ENCODE measurements around the gene PRRT4. TPM values are rescaled to one million over a fixed set of nuclear protein-coding genes. Genes with fewer than 3 reads are reported as not detected.

Gene PRRT4
- total and polyA plus RNA-seq, 2 of the 4 experiments (the other 2 are of a cell fraction), result not detected

- H4K91ac ChIP-seq (ENCODE audit: insufficient read depth, low read depth, low read length), result no peak overlapping the region
- H4K8ac ChIP-seq (ENCODE audit: low read depth in 2 of 2, low read length in 2 of 2), result peak overlapping the region in 1 of 2 experiments; percentile 36; a peak in 1 of 4 replicates
- no peaks in the 10 kb centered on the region for H4K20me1 ChIP-seq (ENCODE audit: insufficient read depth, low read length)
- peaks cover 9% of the 10 kb centered on the region for H3K27me3 ChIP-seq (ENCODE audit: control insufficient read depth, insufficient read depth, low read length)
- peak overlapping the region; percentile 69 for H3K27ac ChIP-seq (ENCODE audit: insufficient read depth, low read length)
- CTCF ChIA-PET, result no interaction called here
- H2BK15ac ChIP-seq (ENCODE audit: low read depth, low read length), result peak overlapping the region; percentile 27; the same call in 2 of the 3 replicates
- no peak overlapping the region for H3K56ac ChIP-seq (ENCODE audit: extremely low read depth, insufficient read depth, low read length)
- dilution Hi-C loops (cut with HindIII; ENCODE audit: low sequenced_read_pairs, unreplicated experiment), result no loop called here
- H3K23ac ChIP-seq (ENCODE audit: low read depth, low read length), result peak overlapping the region; percentile 80
- in situ Hi-C loops (cut with MboI; ENCODE audit: low sequenced_read_pairs), result no loop called here
- H3K9me1 ChIP-seq (ENCODE audit: insufficient read depth, low read length), result no peaks in the 10 kb centered on the region; the same call in 1 of the 2 replicates
- peak overlapping the region; percentile 13; the same call in 1 of the 2 replicates for H4K5ac ChIP-seq (ENCODE audit: low read depth, low read length)
- H2BK5ac ChIP-seq (ENCODE audit: low read depth, low read length, poor library complexity, severe bottlenecking), result peak overlapping the region; percentile 83
- H3K4me2 ChIP-seq (ENCODE audit: low read depth, low read length), result peak overlapping the region; percentile 98
- no peak for TF ChIP-seq FOS (IDR thresholded peaks at IDR 0.05; ENCODE audit: low read depth, low read length)
- no peak for TF ChIP-seq CHD1 (IDR thresholded peaks at IDR 0.05; ENCODE audit: low read depth, low read length)
- TF ChIP-seq MAFK (IDR thresholded peaks at IDR 0.05; ENCODE audit: low read depth, low read length), result no peak
- TF ChIP-seq CTCF (conservative IDR thresholded peaks at IDR 0.05; ENCODE audit: low read depth, low read length), result no peak
- no peak for TF ChIP-seq USF2 (IDR thresholded peaks at IDR 0.05; ENCODE audit: low read depth, low read length)
- no peak for TF ChIP-seq SMC3 (IDR thresholded peaks at IDR 0.05; ENCODE audit: low read depth, low read length)
- no peak for TF ChIP-seq ELK1 (IDR thresholded peaks at IDR 0.05; ENCODE audit: borderline replicate concordance, low read depth, low read length)
- no peak for TF ChIP-seq MXI1 (IDR thresholded peaks at IDR 0.05; ENCODE audit: borderline replicate concordance, low read depth, low read length)
- POLR2A ChIA-PET (ENCODE audit: unreplicated experiment), result no interaction called here
- 0 out of 2 replicates have a peak overlapping the region, but pooled peaks have one; percentile 65 for H3K4ac ChIP-seq (ENCODE audit: low read depth, low read length)
- H2BK120ac ChIP-seq (ENCODE audit: low read depth, low read length), result peak overlapping the region; percentile 82; the same call in 1 of the 2 replicates
- ATAC-seq (ENCODE audit: low read depth) (no peak), DNase-seq (no peak)
- H3K9ac ChIP-seq (ENCODE audit: low read depth, low read length), result peak overlapping the region; percentile 85
- no peak overlapping the region for H2BK20ac ChIP-seq (ENCODE audit: low read depth, low read length)
- no CpG with 5 or more reads among the region's 6 CpGs for WGBS, 2 experiments (ENCODE audit: extremely low coverage in 2 of 2, insufficient read length in 1 of 2)
- no peaks in the 10 kb centered on the region for H3K36me3 ChIP-seq (ENCODE audit: control insufficient read depth, insufficient read depth, low read length)
- no TSS peak for BruUV-seq (replicated peaks)
- H3K79me1 ChIP-seq (ENCODE audit: low read depth in 1 of 2, low read length in 2 of 2), result peaks cover 5 to 19% of the 10 kb centered on the region in 2 experiments; a peak in 3 of 4 replicates
- no peak overlapping the region for H2AK5ac ChIP-seq (ENCODE audit: low read depth, low read length)
- peak overlapping the region; percentile 97 for H2AFZ ChIP-seq (replicated peaks; ENCODE audit: low read length, poor library complexity)
- peaks cover 11% of the 10 kb centered on the region for H3K4me1 ChIP-seq (ENCODE audit: control insufficient read depth, insufficient read depth, low read length)
- peak overlapping the region; percentile 34 for H3K14ac ChIP-seq (replicated peaks; ENCODE audit: low read depth, low read length)
- H3K9me3 ChIP-seq (ENCODE audit: control insufficient read depth, insufficient read depth, low read length), result peaks cover 4% of the 10 kb centered on the region; the same call in 1 of the 2 replicates
- H3K4me3 ChIP-seq (ENCODE audit: insufficient read depth, low read depth, low read length), result peak overlapping the region; percentile 96
- intact Hi-C loops (cut with micrococcal nuclease), result no loop called here
- H3K18ac ChIP-seq (ENCODE audit: low read depth, low read length), result peak overlapping the region; percentile 40; the same call in 1 of the 2 replicates
- peak overlapping the region; percentile 83 for H2AK9ac ChIP-seq (replicated peaks; ENCODE audit: low read depth, low read length, poor library complexity)
These were observed 48.9 kb upstream of the PRRT4 start for GRCh38 chr7:128410451-128410753.

Measured in IMR-90 (cell line).